Mesendoderm (in vitro differentiated cells): ENCODE data around the gene ADSS2.

ENCODE experiments used
- DNase-seq: peaks from one replicate; pipeline ENCODE4 v3.0.0; 2013
- H2AK5ac ChIP-seq: 2 replicates; pipeline ENCODE4 v1.6.1; 2013; ENCODE audit warnings: low read length, inconsistent platforms
- H2BK120ac ChIP-seq: 2 replicates; pipeline ENCODE4 v1.6.1; 2013; ENCODE audit warnings: low read depth, mild to moderate bottlenecking, low read length, moderate library complexity, mixed read lengths
- H2BK15ac ChIP-seq: replicated peaks from 2 replicates; pipeline ENCODE4 v1.6.1; 2013; ENCODE audit warnings: low read depth, mild to moderate bottlenecking, moderate library complexity
- H2BK5ac ChIP-seq: 2 replicates; pipeline ENCODE4 v1.6.1; 2013; ENCODE audit warnings: low read length, inconsistent platforms
- H3K18ac ChIP-seq: 2 replicates; pipeline ENCODE4 v1.6.1; 2013; ENCODE audit warnings: mild to moderate bottlenecking, low read length, mixed read lengths
- H3K23ac ChIP-seq: one replicate; pipeline ENCODE4 v1.6.1; 2013; ENCODE audit warnings: low read length
- H3K27ac ChIP-seq: 2 replicates; pipeline ENCODE4 v1.5.1; 2013; ENCODE audit warnings: low read depth, mild to moderate bottlenecking, inconsistent platforms, low read length, moderate library complexity
- H3K27me3 ChIP-seq: 2 replicates; pipeline ENCODE4 v1.6.1; 2013; ENCODE audit warnings: low read length, control low read depth, mild to moderate bottlenecking, inconsistent platforms; ENCODE audit not compliant: insufficient read depth, poor library complexity
- H3K36me3 ChIP-seq: 2 replicates; pipeline ENCODE4 v1.6.1; 2013; ENCODE audit warnings: low read length, inconsistent platforms; ENCODE audit not compliant: control insufficient read depth, insufficient read depth
- H3K4ac ChIP-seq: one replicate; pipeline ENCODE4 v1.6.1; 2013; ENCODE audit warnings: low read depth, mild to moderate bottlenecking, low read length, moderate library complexity
- H3K4me1 ChIP-seq: 2 replicates; pipeline ENCODE4 v1.6.1; 2013; ENCODE audit warnings: low read depth, low read length, inconsistent platforms; ENCODE audit not compliant: control insufficient read depth
- H3K4me2 ChIP-seq: 2 replicates; pipeline ENCODE4 v1.6.1; 2013; ENCODE audit warnings: low read length
- H3K4me3 ChIP-seq: 2 replicates; pipeline ENCODE4 v1.5.1; 2013; ENCODE audit warnings: mild to moderate bottlenecking, low read length
- H3K56ac ChIP-seq: one replicate; pipeline ENCODE4 v1.6.1; 2013; ENCODE audit warnings: low read length
- H3K79me1 ChIP-seq: 2 replicates; pipeline ENCODE4 v1.6.1; 2013; ENCODE audit warnings: low read length, inconsistent platforms
- H3K79me2 ChIP-seq: 2 replicates; pipeline ENCODE4 v1.6.1; 2013; ENCODE audit warnings: mild to moderate bottlenecking, low read length; ENCODE audit not compliant: control insufficient read depth, insufficient read depth
- H3K9ac ChIP-seq: 2 replicates; pipeline ENCODE4 v1.6.1; 2013; ENCODE audit warnings: low read length, inconsistent platforms
- H4K5ac ChIP-seq: one replicate; pipeline ENCODE4 v1.6.1; 2013; ENCODE audit warnings: low read length
- H4K8ac ChIP-seq: one replicate; pipeline ENCODE4 v1.6.1; 2013; ENCODE audit warnings: low read depth, mild to moderate bottlenecking, control low read depth, low read length, moderate library complexity
- WGBS: extraction: QIAGEN DNeasy Blood & Tissue Kit; methylation state at CpG from one replicate; pipeline ENCODE4 v1.1.7; 2013; ENCODE audit warnings: low lambda C conversion rate, missing lambda C conversion rate; ENCODE audit not compliant: insufficient coverage; ENCODE audit errors: extremely low coverage; 5-methylcytosine and 5-hydroxymethylcytosine counted together

Gene ADSS2

GRCh38 chr1:244419024-244419423 is 32.7 kb downstream of the ADSS2 start:
- Histone ChIP-seq H4K5ac (no peak overlapping the region), H3K9ac (no peak overlapping the region), H3K79me2 (no peaks in the 10 kb centered on the region), H2BK5ac (no peak overlapping the region), H3K23ac (no peak overlapping the region), H3K4me2 (no peak overlapping the region), H4K8ac (no peak overlapping the region), H3K18ac (no peak overlapping the region), H3K4ac (no peak overlapping the region), H2AK5ac (no peak overlapping the region), H2BK120ac (no peak overlapping the region), H3K27ac (no peak overlapping the region), H3K4me1 (no peaks in the 10 kb centered on the region), H2BK15ac (no peak overlapping the region), H3K79me1 (no peaks in the 10 kb centered on the region), H3K56ac (no peak overlapping the region), H3K4me3 (no peak overlapping the region), H3K27me3 (no peaks in the 10 kb centered on the region), H3K36me3 (peaks cover 7% of the 10 kb centered on the region)
- DNase-seq, result no peak
- WGBS, result no CpG with 5 or more reads among the region's 4 CpGs

GRCh38 chr1:244414543-244414942 is 37.2 kb downstream of the ADSS2 start:
- no CpG with 5 or more reads among the region's 1 CpG for whole genome bisulfite sequencing
- DNase-seq, result peak; percentile 84
- no peaks in the 10 kb centered on the region for H3K4me1 ChIP-seq
- no peak overlapping the region for H4K8ac ChIP-seq
- no peak overlapping the region for H2BK5ac ChIP-seq
- no peak overlapping the region for H3K4ac ChIP-seq
- no peak overlapping the region for H3K23ac ChIP-seq
- no peak overlapping the region for H2AK5ac ChIP-seq
- no peak overlapping the region for H3K18ac ChIP-seq
- H3K27me3 ChIP-seq, result no peaks in the 10 kb centered on the region
- H3K36me3 ChIP-seq, result peaks cover 5% of the 10 kb centered on the region
- H3K79me1 ChIP-seq, result no peaks in the 10 kb centered on the region
- no peak overlapping the region for H2BK15ac ChIP-seq
- no peak overlapping the region for H2BK120ac ChIP-seq
- H3K56ac ChIP-seq, result no peak overlapping the region
- H3K9ac ChIP-seq, result no peak overlapping the region
- H3K27ac ChIP-seq, result no peak overlapping the region
- H3K4me2 ChIP-seq, result no peak overlapping the region
- H4K5ac ChIP-seq, result no peak overlapping the region
- H3K4me3 ChIP-seq, result no peak overlapping the region
- no peaks in the 10 kb centered on the region for H3K79me2 ChIP-seq

GRCh38 chr1:244413736-244414135 is 38.0 kb downstream of the ADSS2 start:
- Histone ChIP-seq H3K36me3 (peaks cover 5% of the 10 kb centered on the region), H2AK5ac (no peak overlapping the region), H3K4me1 (no peaks in the 10 kb centered on the region), H3K23ac (no peak overlapping the region), H3K79me2 (no peaks in the 10 kb centered on the region), H3K56ac (no peak overlapping the region), H4K8ac (no peak overlapping the region), H3K4me2 (no peak overlapping the region), H4K5ac (no peak overlapping the region), H3K9ac (no peak overlapping the region), H2BK120ac (no peak overlapping the region), H3K27ac (no peak overlapping the region), H2BK15ac (no peak overlapping the region), H3K79me1 (no peaks in the 10 kb centered on the region), H2BK5ac (no peak overlapping the region), H3K4ac (no peak overlapping the region), H3K4me3 (no peak overlapping the region), H3K27me3 (no peaks in the 10 kb centered on the region), H3K18ac (no peak overlapping the region)
- WGBS, result no CpG with 5 or more reads among the region's 3 CpGs
- DNase-seq, result no peak

DNA sequence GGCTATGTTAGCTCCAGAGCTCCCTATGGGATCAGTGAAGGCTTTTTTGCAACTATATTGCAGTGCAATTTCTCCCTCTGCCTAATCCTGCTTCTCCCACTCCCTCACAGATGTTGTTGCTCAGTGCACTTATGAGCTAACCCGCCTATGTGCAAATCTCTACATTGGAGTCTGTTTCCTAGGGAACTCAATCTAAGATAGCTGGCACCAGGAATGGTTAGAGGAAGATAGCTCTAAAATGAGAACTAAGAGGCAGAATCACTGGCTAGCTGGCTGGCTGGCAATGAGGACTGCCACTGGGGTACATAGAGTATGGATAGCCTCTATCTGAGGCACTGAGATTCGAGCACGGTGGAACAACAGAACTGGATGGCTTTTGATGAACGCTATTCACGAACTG is 39.5 kb downstream of the ADSS2 start:
- H3K79me2 ChIP-seq, result no peaks in the 10 kb centered on the region
- no peaks in the 10 kb centered on the region for H3K79me1 ChIP-seq
- no peak overlapping the region for H3K56ac ChIP-seq
- H3K36me3 ChIP-seq, result peaks cover 3% of the 10 kb centered on the region
- no peak overlapping the region for H2AK5ac ChIP-seq
- H3K4ac ChIP-seq, result no peak overlapping the region
- no peak overlapping the region for H3K23ac ChIP-seq
- no peak overlapping the region for H2BK15ac ChIP-seq
- no CpG with 5 or more reads among the region's 5 CpGs for WGBS
- no peak overlapping the region for H3K18ac ChIP-seq
- no peak overlapping the region for H3K4me3 ChIP-seq
- H3K9ac ChIP-seq, result no peak overlapping the region
- no peak overlapping the region for H4K8ac ChIP-seq
- H3K4me2 ChIP-seq, result no peak overlapping the region
- DNase-seq, result no peak
- H4K5ac ChIP-seq, result no peak overlapping the region
- no peak overlapping the region for H3K27ac ChIP-seq
- H3K27me3 ChIP-seq, result no peaks in the 10 kb centered on the region
- H3K4me1 ChIP-seq, result no peaks in the 10 kb centered on the region
- no peak overlapping the region for H2BK120ac ChIP-seq
- no peak overlapping the region for H2BK5ac ChIP-seq

DNA sequence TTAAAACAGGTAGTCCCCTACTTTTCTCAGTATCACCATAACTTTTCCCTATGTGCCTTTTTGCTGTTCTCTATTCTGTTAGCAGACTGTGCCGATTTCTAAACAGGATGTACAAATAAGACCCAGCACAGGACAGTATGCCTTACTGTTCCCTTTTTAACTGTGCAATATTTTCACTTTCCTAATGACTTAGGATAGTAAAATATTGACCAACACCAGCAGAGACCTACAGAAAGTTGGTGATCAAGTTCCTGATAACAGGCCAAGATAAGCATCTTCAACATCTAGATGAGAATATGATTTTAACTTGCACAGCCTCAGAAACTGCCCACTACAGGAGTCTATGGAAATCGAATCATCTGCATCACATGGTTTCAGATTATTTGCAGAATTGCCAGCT is 42.0 kb downstream of the ADSS2 start:
- no peak for DNase-seq
- Histone ChIP-seq H3K4me2 (no peak overlapping the region), H4K5ac (no peak overlapping the region), H3K4me1 (no peaks in the 10 kb centered on the region), H3K4me3 (no peak overlapping the region), H2BK120ac (no peak overlapping the region), H2BK5ac (no peak overlapping the region), H2BK15ac (no peak overlapping the region), H3K79me1 (no peaks in the 10 kb centered on the region), H3K27ac (no peak overlapping the region), H3K79me2 (no peaks in the 10 kb centered on the region), H4K8ac (no peak overlapping the region), H2AK5ac (no peak overlapping the region), H3K18ac (no peak overlapping the region), H3K4ac (no peak overlapping the region), H3K9ac (no peak overlapping the region), H3K56ac (no peak overlapping the region), H3K27me3 (no peaks in the 10 kb centered on the region), H3K23ac (no peak overlapping the region), H3K36me3 (peaks cover 2% of the 10 kb centered on the region)
- WGBS, result no CpG with 5 or more reads among the region's 2 CpGs

DNA sequence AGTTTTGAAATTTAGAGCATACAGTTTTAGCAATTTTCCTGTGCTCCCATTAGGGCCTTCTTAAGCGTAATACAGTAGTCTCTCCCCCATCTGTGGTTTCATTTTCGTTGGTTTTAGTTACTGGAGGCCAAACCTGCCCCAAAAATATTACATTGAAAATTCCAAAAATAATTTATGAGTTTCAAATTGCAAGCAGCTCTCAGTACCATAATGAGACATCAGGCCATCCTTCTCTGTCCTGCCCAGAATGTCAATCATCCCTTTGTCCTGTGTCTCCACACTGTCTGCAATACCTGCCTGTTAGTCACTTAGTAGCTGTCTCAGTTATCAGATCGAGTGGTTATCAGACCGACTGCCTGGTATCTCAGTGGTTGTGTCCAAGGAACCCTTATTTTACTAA is 45.4 kb downstream of the ADSS2 start:
- Histone ChIP-seq H3K4me3 (no peak overlapping the region), H2BK5ac (no peak overlapping the region), H3K56ac (no peak overlapping the region), H2BK120ac (no peak overlapping the region), H2BK15ac (no peak overlapping the region), H4K5ac (no peak overlapping the region), H3K27ac (no peak overlapping the region), H3K79me1 (no peaks in the 10 kb centered on the region), H3K4ac (no peak overlapping the region), H3K36me3 (no peaks in the 10 kb centered on the region), H3K4me2 (no peak overlapping the region), H3K23ac (no peak overlapping the region), H3K79me2 (no peaks in the 10 kb centered on the region), H3K9ac (no peak overlapping the region), H3K27me3 (no peaks in the 10 kb centered on the region), H3K18ac (no peak overlapping the region), H3K4me1 (no peaks in the 10 kb centered on the region), H4K8ac (no peak overlapping the region), H2AK5ac (no peak overlapping the region)
- no CpG with 5 or more reads among the region's 4 CpGs for WGBS
- no peak for DNase-seq
